Stimulated activated CD8-positive, alpha-beta memory T cell treated with anti-CD3 and anti-CD28 coated beads, Interleukin-7, amount 100 ng/mL, for 1 hour (primary cell): Measurements from ENCODE around the gene TXNIP.
A peak's percentile ranks its signal among the peaks of the same experiment; 100 is the strongest.
"Not testable (repeated sequence)": the region's sequence is repeated elsewhere in the genome, so short reads cannot be mapped to it uniquely, and the experiment has no call there.

Source experiments
- DNase-seq, 2 donors: peaks; one replicate each; pipeline ENCODE4 v3.0.0-alpha.2; 2020; ENCODE audit warnings: low read depth in 2 of 2

TXNIP gene, protein sequence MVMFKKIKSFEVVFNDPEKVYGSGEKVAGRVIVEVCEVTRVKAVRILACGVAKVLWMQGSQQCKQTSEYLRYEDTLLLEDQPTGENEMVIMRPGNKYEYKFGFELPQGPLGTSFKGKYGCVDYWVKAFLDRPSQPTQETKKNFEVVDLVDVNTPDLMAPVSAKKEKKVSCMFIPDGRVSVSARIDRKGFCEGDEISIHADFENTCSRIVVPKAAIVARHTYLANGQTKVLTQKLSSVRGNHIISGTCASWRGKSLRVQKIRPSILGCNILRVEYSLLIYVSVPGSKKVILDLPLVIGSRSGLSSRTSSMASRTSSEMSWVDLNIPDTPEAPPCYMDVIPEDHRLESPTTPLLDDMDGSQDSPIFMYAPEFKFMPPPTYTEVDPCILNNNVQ

DNA sequence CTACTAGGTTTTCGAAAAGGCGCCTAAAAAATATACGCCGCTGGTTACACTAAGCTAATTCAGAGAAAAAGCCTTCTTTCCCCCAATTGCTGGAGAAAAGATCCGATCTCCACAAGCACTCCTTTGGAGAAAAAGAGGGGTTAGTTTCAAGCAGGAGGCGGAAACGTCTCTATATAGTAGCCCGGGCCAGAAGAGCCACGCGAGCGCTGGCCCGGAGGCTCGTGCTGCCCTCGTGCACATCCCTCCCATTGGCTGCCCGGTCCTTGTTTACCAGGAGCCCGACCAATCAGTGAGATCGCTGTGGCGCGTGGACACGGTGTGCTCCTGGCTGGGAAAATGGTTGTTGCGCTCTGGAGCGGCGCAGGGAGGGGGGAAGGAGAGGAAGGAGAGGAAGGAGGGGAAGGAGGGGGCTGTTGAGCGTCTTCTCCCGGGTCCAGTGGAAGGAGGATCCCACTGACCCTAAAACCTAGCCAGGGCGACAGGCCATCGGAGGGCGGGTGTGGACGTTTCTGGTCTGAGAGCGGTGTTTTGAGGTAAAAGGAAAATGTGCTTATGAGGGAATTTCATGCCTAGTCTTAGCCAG lies at the start of gene TXNIP:
TXNIP (minus strand) TSS at position 147 of the 583 bp plus-strand sequence. CDS start 313 bp downstream, outside the sequence.
- DNase-seq: peak; percentile 82 to 86

GRCh38 chr1:146039844-146040194 lies 43.4 kb upstream of the TXNIP start:
- DNase-seq: no peak

GRCh38 chr1:146036965-146037646 lies 40.7 kb upstream of the TXNIP start:
- DNase-seq: peak in 1 of 2 donors; percentile 54

- no peak for DNase-seq
Measured at GRCh38 chr1:146036241-146036964, 40.0 kb upstream of the TXNIP start.

DNA sequence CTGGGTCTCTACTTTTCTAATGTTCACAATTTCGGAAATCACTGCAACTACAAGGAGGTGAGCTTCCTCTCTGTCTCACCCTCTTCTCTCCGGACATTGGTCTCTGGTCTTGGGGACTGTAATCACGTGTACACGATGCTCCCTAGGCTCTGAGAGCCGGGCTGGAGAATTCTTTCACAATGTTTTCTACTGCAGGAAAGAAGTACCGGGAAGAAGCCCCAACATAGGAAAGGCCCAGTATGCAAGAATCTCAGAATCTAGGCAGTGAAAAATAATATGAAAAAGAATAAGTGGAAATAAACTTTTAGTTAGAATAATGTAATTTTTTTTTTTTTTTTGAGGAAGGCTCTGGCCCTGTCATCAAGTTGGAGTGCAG lies 38.7 kb upstream of the TXNIP start:
- no peak for DNase-seq

GRCh38 chr1:146032631-146033219 lies 36.3 kb upstream of the TXNIP start:
- DNase-seq: no peak

DNA sequence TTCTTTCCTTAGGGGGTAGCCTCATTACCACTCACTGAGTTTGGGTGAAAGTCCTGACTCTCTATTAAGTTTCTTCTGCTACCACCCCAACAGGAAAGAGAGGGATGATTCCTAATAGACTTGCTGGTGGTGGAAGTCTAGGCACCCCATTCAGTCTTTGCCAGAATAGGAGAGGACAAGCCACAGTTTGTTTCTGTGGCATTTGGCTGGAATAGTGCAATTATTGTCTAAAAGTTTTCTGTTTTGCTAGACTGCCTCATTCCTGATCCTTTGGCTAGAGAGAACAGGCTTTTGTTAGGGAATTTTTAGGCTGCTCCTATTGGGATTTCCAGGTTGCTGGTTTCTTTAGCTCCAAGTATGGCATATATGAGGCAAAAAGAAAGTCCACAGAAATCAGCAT lies 35.1 kb upstream of the TXNIP start:
- DNase-seq: no peak

GRCh38 chr1:146029117-146029516 lies 32.7 kb upstream of the TXNIP start:
- no peak for DNase-seq

GRCh38 chr1:146026650-146027049 lies 30.3 kb upstream of the TXNIP start:
- not testable (repeated sequence) for DNase-seq

DNA sequence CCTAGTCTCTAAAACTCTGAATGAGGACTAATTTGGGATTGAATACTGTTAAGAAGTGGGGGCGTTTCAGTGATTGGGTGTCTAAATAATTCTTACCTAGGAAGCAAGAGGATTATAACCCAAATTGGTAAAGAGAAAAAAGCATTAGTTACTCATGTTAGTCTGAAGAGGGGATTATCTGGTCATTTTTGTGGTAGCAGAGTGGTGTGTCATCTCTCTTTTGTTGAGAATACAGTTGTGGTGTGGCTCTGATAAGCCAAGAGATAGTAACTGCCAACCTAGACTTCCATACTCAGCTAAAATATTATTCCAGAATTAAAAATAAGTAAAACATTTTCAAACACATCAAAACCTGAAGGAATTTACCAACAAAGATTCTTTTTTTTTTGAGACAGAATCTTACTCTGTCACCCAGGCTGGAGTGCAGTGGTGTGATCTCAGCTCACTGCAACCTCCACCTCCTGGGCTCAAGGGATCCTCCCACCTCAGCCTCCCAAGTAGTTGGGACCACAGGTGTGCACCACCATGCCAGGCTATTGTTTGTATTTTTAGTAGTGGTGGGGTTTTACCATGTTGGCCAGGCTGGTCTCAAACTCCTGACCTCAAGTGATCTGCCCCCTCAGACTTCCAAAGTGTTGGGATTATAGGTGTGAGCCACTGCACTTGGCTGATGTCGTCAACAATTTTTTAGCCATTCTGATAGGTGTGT lies 29.6 kb upstream of the TXNIP start:
- not testable (repeated sequence) for DNase-seq

DNA sequence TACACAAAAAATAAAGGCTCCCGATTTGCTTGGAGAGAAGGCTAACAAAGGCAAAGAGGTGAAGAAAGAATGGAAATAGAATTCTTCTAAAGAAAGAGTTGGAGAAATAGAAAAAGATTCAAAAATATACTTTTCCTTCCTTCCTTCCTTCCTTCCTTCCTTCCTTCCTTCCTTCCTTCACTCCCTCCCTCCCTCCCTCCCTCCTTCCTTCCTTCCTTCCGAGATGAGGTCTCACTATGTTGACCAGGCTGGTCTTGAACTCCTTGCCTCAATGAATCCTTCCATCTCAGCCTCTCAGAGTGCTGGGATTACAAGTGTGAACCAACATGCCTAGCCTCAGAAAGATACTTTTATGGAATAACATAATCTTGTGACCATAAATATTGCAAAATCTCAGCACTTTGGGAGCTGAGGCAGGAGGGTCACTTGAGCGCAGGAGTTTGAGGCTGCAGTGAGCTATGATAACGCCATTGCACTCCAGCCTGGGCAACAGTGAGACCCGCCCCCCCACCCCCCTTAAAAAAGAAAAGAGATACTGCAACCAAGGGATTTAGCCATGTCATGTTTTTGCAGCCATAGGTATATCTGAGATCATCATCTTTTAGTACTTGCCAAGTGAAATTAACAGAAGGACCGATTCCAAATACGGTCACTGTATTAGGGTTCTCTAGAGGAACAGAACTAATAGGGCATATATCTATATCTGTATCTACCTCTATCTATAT lies 26.2 kb upstream of the TXNIP start:
- no peak for DNase-seq

GRCh38 chr1:146021622-146022402 lies 25.4 kb upstream of the TXNIP start, which contains the start of gene HJV:
TSS of gene HJV (minus strand) at chr1:146021735. CDS start at chr1:146020231, 1,504 bp downstream.
- DNase-seq: no peak

DNA sequence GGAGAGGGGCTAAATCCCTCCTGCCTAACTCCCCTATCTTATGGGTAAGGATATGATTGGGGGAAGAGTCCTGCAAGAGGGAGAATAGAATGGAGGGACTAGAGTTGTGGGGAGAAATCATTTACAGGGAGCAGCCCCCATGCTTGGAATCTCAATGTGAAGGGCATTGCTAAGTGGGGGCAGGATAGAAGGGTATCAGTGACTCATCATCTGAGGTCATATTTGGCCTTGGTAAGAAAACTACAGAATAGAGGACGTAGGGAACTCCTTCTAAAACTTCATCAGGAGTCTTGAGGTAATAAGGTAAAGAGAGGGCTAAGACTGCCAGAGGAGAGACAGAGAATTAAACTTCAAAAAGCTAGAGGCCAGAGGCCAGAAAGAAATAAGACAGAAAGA lies 24.7 kb upstream of the TXNIP start:
- DNase-seq: no peak

- DNase-seq: no peak
Measured at GRCh38 chr1:146020058-146021049, 24.0 kb upstream of the TXNIP start.

DNA sequence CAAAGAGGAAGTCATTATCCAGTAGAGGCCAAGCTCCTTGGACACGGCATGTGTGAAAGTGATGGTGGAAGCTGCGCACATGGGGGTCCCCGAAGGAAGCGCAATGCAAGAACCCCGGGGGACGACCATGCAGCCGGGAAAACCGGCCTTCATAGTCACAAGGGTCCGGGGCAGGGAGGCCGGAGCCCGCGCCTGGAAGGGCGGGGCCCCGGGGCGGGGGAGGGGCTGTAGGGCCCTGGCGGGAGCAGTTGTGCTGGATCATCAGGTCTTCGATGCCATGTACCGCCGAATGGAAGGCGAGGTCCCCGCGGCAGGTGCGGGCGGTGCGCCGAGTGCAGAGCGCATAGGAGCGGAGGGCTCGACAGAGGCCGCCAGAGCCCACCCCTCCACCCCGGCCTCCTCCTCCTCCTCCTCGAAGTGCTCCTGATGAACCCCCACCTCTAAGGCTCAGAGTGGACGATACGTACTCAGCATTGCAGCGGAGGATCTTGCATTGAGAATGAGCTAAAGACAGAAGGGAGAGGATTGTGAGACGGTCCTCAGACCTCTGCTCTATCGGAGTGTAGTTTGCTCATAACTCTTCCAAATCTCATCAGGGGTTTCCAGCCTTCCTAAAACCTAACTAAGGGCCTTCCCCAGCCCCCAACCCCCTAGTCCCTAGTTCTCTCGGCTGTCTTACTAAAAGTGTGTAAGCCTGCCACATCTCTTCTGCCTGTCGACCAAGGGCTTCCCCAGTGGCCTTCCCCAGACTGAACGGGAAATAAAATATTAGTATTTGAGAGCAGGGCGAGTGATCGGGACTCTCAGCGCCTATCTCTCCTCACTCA lies 23.1 kb upstream of the TXNIP start:
- no peak for DNase-seq

DNA sequence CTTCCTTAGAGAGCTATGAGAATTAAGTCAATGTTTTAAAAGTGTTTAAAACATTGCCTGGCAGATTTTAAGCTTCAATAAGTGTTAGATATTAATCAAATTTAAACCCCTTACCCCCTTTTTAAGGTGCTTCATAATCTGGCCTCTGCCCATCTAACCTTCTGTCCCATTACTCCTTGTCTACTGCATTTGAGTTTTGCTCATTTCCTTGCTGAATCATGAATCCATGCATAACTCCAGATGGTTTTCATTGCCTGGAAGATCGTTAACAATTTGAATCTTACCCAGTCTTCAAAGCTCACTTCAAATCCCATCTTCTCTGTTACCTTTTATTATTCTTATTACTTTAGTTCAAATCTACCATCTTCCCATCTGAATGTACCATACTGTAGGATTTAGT lies 20.5 kb upstream of the TXNIP start:
- DNase-seq: no peak

GRCh38 chr1:146013559-146013922 lies 17.2 kb upstream of the TXNIP start:
- DNase-seq: no peak
